Measurements from ENCODE around the gene CAMK2D.

The CAMK2D gene

DNA sequence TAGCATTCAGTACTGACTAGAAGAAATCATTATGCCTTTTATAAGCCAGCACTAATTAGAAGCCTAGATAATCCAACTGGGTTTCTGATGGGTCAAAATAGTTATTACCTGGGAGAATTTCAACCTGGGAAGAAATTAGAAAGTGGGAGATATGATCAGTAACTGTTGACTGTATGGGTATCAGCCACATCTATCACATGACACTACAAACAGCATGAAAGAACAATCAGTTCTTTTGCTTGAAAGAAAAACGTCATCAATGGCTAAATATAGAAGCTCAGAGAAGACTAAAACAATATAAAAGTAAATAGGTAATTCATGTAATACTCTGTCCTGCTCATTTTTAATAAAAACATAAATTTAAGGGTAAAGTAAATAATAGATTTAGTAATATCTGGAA lies 145.1 kb downstream of the CAMK2D start:
- Mint-ChIP-seq H3K27me3 (no peaks in the 10 kb centered on the region), H3K36me3 (ENCODE audit: low read depth) (peaks cover 21% of the 10 kb centered on the region), H3K4me3 (no peak overlapping the region), H3K4me1 (ENCODE audit: low read depth) (peaks cover 33% of the 10 kb centered on the region), H3K9me3 (no peaks in the 10 kb centered on the region), H3K27ac (no peak overlapping the region)

GRCh38 chr4:113614414-113614813 lies 147.1 kb downstream of the CAMK2D start:
- Mint-ChIP-seq H3K4me3 (no peak overlapping the region), H3K36me3 (ENCODE audit: low read depth) (peaks cover 33% of the 10 kb centered on the region), H3K4me1 (ENCODE audit: low read depth) (peaks cover 35% of the 10 kb centered on the region), H3K9me3 (no peaks in the 10 kb centered on the region), H3K27ac (no peak overlapping the region), H3K27me3 (no peaks in the 10 kb centered on the region)

- Mint-ChIP-seq H3K36me3 (ENCODE audit: low read depth) (peaks cover 42% of the 10 kb centered on the region), H3K4me3 (no peak overlapping the region), H3K9me3 (no peaks in the 10 kb centered on the region), H3K27me3 (no peaks in the 10 kb centered on the region), H3K27ac (peak overlapping the region; percentile 9), H3K4me1 (ENCODE audit: low read depth) (peaks cover 40% of the 10 kb centered on the region)
These were observed 148.0 kb downstream of the CAMK2D start for GRCh38 chr4:113613503-113613902.

DNA sequence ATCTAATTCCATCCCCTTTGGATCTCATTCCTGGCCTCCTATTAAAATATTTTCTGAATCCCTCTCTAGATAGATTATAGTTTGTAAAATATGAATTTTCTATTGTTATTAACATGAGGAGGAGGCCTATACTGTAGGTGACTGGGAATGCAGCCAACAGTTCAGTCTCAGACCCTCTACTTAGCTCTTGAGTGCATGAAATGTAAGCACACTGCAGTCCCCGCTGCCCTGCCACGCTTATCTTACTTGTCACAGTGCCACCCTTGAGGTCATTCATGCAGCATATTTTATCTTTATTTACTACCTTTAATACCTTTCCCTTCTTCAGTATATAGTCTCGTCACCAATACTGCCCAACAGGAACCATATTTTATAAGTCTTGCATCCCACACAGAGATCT lies 151.0 kb downstream of the CAMK2D start:
- H3K4me1 Mint-ChIP-seq (ENCODE audit: low read depth): peaks cover 63% of the 10 kb centered on the region
- H3K27ac Mint-ChIP-seq: no peak overlapping the region
- H3K36me3 Mint-ChIP-seq (ENCODE audit: low read depth): peaks cover 65% of the 10 kb centered on the region
- H3K27me3 Mint-ChIP-seq: no peaks in the 10 kb centered on the region
- H3K9me3 Mint-ChIP-seq: peaks cover 13% of the 10 kb centered on the region
- no peak overlapping the region for H3K4me3 Mint-ChIP-seq

GRCh38 chr4:113607998-113608397 lies 153.5 kb downstream of the CAMK2D start:
- Mint-ChIP-seq H3K27ac (peak overlapping the region; percentile 39), H3K36me3 (ENCODE audit: low read depth) (peaks cover 71% of the 10 kb centered on the region), H3K4me1 (ENCODE audit: low read depth) (peaks cover 47% of the 10 kb centered on the region), H3K9me3 (peaks cover 13% of the 10 kb centered on the region), H3K4me3 (no peak overlapping the region), H3K27me3 (no peaks in the 10 kb centered on the region)

DNA sequence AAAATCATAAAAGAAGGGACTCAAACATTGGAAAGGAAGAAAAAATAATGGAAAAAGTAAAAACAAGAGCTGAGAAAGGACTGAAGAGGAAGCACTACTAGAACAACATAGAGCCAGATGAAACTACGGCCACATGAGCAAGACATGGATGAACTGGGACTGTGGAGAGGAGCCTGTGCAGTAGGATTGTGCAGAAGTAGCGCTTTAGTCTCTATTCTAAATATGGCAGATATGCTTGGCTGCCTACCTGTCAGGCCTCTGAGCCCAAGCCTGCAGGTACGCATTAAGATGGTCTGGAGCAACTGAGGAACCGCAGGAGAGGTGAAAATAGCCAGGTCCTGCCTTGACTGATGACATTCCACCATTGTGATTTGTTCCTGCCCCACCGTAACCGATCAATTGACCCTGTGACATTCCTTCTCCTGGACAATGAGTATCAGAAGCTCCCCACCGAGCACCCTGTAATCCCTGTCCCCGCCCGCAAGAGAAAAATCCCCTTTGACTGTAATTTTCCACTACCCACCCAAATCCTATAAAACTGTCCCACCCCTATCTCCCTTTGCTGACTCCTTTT lies 154.3 kb downstream of the CAMK2D start:
- Mint-ChIP-seq H3K9me3 (peaks cover 13% of the 10 kb centered on the region), H3K27me3 (no peaks in the 10 kb centered on the region), H3K27ac (peak overlapping the region; percentile 68), H3K4me1 (ENCODE audit: low read depth) (peaks cover 52% of the 10 kb centered on the region), H3K4me3 (no peak overlapping the region), H3K36me3 (ENCODE audit: low read depth) (peaks cover 78% of the 10 kb centered on the region)

- H3K27me3 Mint-ChIP-seq: no peaks in the 10 kb centered on the region
- H3K9me3 Mint-ChIP-seq: peaks cover 13% of the 10 kb centered on the region
- peaks cover 71% of the 10 kb centered on the region for H3K36me3 Mint-ChIP-seq (ENCODE audit: low read depth)
- H3K27ac Mint-ChIP-seq: no peak overlapping the region
- H3K4me3 Mint-ChIP-seq: no peak overlapping the region
- peaks cover 55% of the 10 kb centered on the region for H3K4me1 Mint-ChIP-seq (ENCODE audit: low read depth)
These were observed 156.6 kb downstream of the CAMK2D start for GRCh38 chr4:113604955-113605354.

- Mint-ChIP-seq H3K36me3 (ENCODE audit: low read depth) (peaks cover 65% of the 10 kb centered on the region), H3K27ac (no peak overlapping the region), H3K9me3 (peaks cover 13% of the 10 kb centered on the region), H3K27me3 (no peaks in the 10 kb centered on the region), H3K4me1 (ENCODE audit: low read depth) (peaks cover 53% of the 10 kb centered on the region), H3K4me3 (no peak overlapping the region)
These were observed 157.6 kb downstream of the CAMK2D start for GRCh38 chr4:113603911-113604310.

- no peak overlapping the region for H3K27ac Mint-ChIP-seq
- no peaks in the 10 kb centered on the region for H3K27me3 Mint-ChIP-seq
- peaks cover 11% of the 10 kb centered on the region for H3K9me3 Mint-ChIP-seq
- H3K4me1 Mint-ChIP-seq (ENCODE audit: low read depth): peaks cover 50% of the 10 kb centered on the region
- H3K4me3 Mint-ChIP-seq: no peak overlapping the region
- peaks cover 61% of the 10 kb centered on the region for H3K36me3 Mint-ChIP-seq (ENCODE audit: low read depth)
These were observed 158.8 kb downstream of the CAMK2D start for GRCh38 chr4:113602646-113603228.

- H3K9me3 Mint-ChIP-seq: peaks cover 4% of the 10 kb centered on the region
- H3K4me3 Mint-ChIP-seq: no peak overlapping the region
- H3K4me1 Mint-ChIP-seq (ENCODE audit: low read depth): peaks cover 46% of the 10 kb centered on the region
- no peaks in the 10 kb centered on the region for H3K27me3 Mint-ChIP-seq
- H3K27ac Mint-ChIP-seq: no peak overlapping the region
- peaks cover 61% of the 10 kb centered on the region for H3K36me3 Mint-ChIP-seq (ENCODE audit: low read depth)
These were observed 159.9 kb downstream of the CAMK2D start for GRCh38 chr4:113601636-113602035.

DNA sequence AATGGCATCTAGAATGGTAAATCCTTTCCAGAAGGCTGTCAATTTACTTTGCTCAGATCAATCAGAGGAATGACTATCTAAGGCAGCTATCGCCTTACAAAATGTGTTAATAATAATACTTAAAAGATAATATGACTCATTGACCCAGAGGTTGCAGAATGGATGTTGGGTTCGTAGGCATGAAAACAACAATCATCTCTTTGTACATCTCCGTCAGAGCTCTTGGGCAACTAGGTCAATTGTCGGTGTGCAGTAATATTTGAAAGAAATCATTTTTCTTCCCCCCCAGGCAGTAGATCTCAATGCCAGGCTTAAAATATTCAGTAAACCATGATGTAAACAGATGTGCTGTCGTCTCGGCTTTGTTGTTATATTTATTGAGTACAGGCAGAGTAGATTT lies 165.1 kb downstream of the CAMK2D start:
- H3K36me3 Mint-ChIP-seq (ENCODE audit: low read depth): peaks cover 77% of the 10 kb centered on the region

GRCh38 chr4:113594231-113594556 lies 167.3 kb downstream of the CAMK2D start:
- Mint-ChIP-seq H3K4me1 (ENCODE audit: low read depth) (peaks cover 76% of the 10 kb centered on the region), H3K4me3 (peak overlapping the region; percentile 2), H3K27me3 (no peaks in the 10 kb centered on the region), H3K9me3 (peaks cover 4% of the 10 kb centered on the region), H3K27ac (peak overlapping the region; percentile 75), H3K36me3 (ENCODE audit: low read depth) (peaks cover 80% of the 10 kb centered on the region)

More for the DNA sequence above, 165.1 kb downstream of the CAMK2D start:
- no peaks in the 10 kb centered on the region for H3K27me3 Mint-ChIP-seq
- peaks cover 74% of the 10 kb centered on the region for H3K4me1 Mint-ChIP-seq (ENCODE audit: low read depth)
- H3K9me3 Mint-ChIP-seq: no peaks in the 10 kb centered on the region
- H3K27ac Mint-ChIP-seq: no peak overlapping the region
- H3K4me3 Mint-ChIP-seq: no peak overlapping the region

DNA sequence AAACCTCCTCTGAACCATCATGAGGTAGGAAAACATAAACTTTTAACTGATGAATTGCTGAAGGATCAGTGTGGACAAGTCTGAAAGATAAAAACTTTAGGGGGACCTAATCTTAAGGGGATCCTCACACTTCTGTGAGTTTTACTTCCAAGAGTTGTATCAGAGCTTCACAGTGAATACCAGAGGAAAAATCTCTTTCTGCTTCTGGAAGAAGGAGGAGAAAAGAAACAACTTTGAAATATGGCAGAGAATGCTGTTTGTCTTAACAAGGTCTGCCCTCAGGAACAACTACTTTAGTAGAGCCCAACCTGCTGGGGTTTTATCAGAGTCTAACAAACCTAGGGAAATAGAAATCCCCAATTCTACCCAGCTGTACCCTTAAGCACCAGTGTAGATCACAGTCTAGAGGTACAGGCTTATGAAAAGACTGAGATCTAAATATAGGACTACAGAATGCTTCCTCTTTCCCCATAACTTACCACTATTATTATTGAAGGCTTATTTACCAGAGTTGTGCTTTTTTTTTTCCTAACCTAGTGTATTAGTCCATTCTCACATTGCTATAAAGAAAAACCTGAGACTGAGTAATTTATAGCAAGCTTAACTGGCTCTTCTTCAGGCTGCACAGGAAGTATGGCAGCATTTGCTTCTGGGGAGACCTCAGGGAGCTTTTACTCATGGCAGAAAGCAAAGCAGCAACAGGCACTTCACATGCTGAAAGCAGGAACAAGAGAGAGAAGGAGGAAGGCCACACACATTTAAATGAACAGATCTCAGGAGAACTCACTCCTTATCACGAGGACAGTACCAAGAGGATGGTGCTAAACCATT lies 167.9 kb downstream of the CAMK2D start:
- Mint-ChIP-seq H3K4me1 (ENCODE audit: low read depth) (peaks cover 82% of the 10 kb centered on the region), H3K36me3 (ENCODE audit: low read depth) (peaks cover 86% of the 10 kb centered on the region), H3K27ac (peak overlapping the region; percentile 75)

GRCh38 chr4:113591982-113592381 lies 169.6 kb downstream of the CAMK2D start:
- H3K36me3 Mint-ChIP-seq (ENCODE audit: low read depth): peaks cover 75% of the 10 kb centered on the region
- no peaks in the 10 kb centered on the region for H3K27me3 Mint-ChIP-seq
- peaks cover 8% of the 10 kb centered on the region for H3K9me3 Mint-ChIP-seq
- H3K27ac Mint-ChIP-seq: no peak overlapping the region
- H3K4me3 Mint-ChIP-seq: no peak overlapping the region
- H3K4me1 Mint-ChIP-seq (ENCODE audit: low read depth): peaks cover 72% of the 10 kb centered on the region

More for the DNA sequence above, 167.9 kb downstream of the CAMK2D start:
- Mint-ChIP-seq H3K9me3 (peaks cover 8% of the 10 kb centered on the region), H3K4me3 (peak overlapping the region; percentile 2), H3K27me3 (no peaks in the 10 kb centered on the region)

GRCh38 chr4:113588895-113589668 lies 172.5 kb downstream of the CAMK2D start:
- Mint-ChIP-seq H3K9me3 (peaks cover 8% of the 10 kb centered on the region), H3K27ac (peak overlapping the region; percentile 1), H3K4me1 (ENCODE audit: low read depth) (peaks cover 51% of the 10 kb centered on the region), H3K27me3 (no peaks in the 10 kb centered on the region), H3K4me3 (no peak overlapping the region), H3K36me3 (ENCODE audit: low read depth) (peaks cover 60% of the 10 kb centered on the region)

All from stimulated activated naive CD8-positive, alpha-beta T cell treated with anti-CD3 and anti-CD28 coated beads, Interleukin-15, Interleukin-2, amounts not matched to agents 100 ng/mL and 50 ng/mL, for 24 hours (primary cell).